Epidermal melanocyte (primary cell): ENCODE results near the gene SDHAF4.
"Not testable (repeated sequence)": the region's sequence is repeated elsewhere in the genome, so short reads cannot be mapped to it uniquely, and the experiment has no call there.

Experiments
- DNase-seq: peaks from one replicate; pipeline ENCODE4 v3.0.0; 2011; ENCODE audit warnings: low spot score; ENCODE audit not compliant: insufficient read length

SDHAF4 gene

DNA sequence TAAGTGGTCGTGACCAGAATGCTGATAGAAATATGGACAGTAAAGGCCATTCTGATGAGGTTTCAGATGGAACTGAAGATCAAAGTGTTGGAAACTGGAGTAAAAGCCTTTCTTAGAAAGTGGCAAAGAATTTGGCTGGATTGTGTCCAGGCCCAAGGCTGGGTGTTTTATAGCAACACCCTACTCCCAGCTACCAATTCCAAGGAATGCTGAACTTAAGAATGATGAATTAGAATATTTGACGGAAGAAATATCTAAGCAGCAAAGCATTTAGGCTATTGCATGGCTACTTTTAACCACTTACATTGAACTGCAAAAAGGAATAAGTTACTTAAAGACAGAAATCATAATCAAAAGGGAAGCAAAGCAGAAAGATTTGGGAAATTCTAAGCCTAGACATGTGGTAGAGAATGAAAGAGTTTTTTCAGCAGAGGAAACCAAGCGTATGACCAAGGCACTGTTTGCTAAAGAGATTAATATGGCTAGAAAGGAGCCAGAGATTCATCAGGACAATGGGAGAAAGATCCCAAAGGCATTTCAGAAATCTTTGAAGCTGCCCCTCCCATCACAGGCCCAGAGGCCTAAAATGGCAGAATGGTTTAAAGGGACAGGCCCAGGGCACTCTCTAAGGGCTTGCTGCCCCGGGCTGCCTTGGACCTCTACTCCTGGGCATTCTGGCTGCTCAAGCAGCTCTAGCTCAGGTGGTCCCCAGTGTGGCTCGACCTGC is 25.8 kb downstream of the SDHAF4 start:
- no peak for DNase-seq

DNA sequence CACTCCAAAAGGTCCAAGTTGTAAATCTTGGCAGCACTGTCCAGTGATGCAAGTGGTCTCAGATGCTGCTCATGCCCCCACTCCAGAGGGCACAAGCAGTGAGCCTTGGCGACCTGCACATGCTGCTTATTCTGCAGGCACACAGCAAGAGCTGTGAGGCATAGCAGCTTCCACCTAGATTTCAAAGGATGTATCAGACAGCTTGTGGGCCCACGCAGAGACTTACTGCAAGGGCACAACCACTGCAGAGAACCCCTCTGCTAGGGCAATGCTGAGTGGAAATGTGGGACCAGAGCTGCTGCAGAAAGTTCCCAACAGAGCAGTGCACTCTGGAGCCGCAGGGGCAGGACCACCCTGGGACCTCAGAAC is 26.4 kb downstream of the SDHAF4 start:
- no peak for DNase-seq

DNA sequence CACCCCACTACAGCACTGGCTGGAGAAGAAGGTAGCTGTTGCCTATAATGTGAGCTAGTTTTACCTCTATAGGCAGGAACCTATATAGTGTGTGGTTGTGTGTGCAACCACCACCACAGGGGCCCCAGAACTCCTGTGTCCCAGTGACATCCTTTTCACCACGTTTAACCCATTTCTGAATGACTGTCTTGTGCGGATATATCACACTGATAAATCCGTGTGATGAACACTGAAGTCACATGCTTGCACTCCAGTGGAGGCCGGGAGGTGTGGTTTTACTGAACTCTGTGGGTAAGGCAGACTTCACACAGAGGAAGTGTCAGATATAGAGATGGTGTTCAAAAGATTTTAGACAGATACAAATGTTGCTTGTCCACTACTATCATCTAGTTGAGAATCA is 32.5 kb downstream of the SDHAF4 start:
- no peak for DNase-seq

DNA sequence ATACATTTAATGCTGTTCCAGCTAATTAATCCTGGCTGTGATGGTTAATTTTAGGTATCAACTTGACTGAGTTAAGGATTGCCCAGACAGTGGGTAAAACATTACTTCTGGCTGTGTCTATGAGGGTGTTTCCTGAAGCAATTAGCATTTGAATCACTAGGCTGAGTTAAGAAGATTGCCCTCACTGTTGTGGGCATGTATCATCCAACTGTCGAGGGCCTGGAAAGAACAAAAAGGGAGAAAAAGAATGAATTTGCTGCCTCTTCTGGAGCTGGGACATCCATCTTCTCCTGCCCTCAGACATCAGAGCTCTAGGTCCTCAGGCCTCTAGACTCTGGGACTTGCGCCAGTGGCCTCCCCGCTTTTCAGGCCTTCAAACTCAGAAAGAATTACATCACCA is 34.3 kb downstream of the SDHAF4 start:
- no peak for DNase-seq

DNA sequence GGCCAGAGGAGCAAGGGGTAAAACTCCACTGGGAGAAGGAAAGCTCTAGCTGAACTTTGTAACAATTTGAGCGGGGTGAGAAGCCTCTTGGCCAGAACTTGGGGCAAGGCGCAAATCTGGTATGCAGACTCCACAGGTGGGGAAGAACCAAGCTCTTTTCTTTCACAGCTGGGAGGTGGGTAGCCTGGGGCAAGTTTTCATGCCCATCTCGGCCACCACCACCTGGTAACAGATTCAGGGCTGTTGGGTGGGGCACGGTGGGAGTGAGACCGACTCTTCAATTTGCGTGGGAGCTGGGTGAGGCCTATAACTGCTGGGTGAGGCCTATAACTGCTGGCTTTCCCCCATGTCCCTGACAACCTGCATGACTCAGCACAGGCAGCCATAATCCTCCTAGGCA is 37.5 kb downstream of the SDHAF4 start:
- DNase-seq = no peak

DNA sequence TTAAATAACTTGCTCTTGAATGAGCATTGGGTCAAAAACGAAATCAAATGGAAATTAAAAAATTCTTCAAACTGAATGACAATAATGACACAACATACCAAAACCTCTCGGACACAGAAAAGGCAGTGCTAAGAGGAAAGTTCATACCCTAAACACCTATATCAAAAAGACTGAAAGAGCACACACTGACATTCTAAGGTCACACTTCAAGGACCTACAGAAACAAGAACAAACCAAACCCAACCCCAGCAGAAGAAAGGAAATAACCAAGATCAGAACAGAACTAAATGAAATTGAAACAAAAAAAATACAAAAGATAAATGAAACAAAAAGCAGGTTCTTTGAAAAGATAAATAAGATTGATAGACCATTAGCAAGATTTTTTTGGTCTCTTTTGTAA is 40.6 kb downstream of the SDHAF4 start:
- DNase-seq = not testable (repeated sequence)

DNA sequence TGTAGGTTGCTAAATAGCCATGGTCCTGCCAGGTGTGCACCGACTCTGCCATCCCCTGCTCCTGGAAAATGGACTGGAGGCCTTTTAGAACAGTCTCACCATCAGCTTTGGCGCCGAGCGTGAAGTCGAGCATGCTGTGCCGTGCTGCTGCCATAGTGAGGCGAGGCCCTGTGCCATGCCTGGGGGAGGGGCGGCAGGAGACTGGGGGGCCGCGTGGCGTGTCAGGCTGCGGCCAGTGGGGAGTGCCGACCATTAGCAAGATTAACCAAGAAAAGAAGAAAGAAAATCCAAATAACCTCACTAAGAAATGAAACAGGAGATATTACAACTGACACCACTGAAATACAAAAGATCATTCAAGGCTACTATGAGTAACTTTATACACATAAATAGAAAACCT is 42.5 kb downstream of the SDHAF4 start:
- not testable (repeated sequence) for DNase-seq

DNA sequence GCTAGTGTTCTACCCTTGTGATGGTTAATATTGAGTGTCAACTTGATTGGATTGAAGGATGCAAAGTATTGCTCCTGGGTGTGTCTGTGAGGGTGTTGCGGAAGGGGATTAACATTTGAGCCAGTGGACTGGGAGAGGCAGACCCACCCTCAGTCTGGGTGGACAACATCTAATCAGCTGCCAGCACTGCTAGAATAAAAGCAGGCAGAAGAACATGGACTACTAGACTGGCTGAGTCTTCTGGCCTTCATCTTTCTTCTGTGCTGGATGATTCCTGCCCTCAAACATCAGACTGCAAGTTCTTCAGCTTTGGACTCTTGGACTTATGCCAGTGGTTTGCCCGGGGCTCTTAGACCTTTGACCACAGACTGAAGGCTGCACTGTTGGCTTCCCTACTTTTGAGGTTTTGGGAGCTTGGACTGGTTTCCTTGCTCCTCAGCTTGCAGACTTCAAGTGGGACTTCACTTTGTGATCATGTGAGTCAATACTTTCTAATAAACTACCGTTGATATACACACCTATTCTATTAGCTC is 50.1 kb downstream of the SDHAF4 start:
- no peak for DNase-seq

DNA sequence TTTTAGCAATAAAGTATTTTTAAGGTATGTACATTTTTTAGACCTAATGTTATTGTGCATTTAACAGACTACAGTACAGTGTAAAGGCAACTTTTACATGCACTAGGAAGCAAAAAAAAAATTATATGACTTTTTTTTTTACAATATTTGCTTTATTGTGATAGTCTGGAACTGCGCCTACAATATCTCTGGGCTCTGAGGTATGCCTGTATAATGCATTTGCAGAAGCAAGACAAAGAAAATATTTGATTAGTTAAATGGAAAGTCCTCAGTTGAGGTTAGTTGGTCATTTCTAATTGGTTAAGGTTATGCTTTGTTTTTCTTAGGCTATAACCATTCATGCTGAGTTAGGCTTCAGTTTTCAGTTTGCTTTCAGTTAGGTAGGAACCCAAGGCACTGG is 54.0 kb downstream of the SDHAF4 start:
- DNase-seq = no peak

DNA sequence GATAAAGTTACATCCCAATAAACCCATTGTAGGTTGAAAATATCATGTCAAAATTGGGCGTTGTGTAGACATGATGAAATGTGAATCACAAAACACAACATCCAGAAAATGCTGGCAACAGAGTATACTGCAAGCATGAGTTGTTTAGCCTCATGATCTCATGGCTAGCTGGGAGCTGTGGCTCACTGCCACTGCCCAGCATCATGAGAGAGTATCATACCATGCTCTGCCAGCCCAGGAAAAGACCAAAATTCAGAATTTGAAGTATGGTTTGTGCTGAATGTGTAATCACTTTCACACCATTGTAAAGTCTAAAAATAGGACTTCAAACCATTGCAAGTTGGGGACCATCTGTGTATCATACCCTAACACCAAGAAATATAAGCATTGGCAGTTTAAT is 55.7 kb downstream of the SDHAF4 start:
- no peak for DNase-seq

DNA sequence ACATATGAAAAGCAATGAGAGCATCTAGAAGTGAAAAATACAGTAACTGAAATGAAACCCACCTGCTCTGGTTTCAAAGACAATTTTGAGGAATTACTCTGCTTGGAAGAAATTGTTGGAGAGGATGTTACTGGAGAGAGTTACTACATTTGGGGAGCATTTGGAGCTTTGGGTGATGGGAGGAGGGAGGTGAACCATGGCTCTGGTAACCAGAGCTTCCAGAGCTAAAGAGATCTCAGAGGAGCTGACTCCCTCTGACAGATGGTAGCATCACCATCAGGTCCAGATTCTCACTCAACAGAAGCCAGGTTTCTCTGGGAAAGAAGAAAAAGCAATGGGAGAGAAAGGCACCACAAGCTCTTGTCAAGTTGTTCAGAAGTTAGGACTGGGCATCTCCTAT is 58.7 kb downstream of the SDHAF4 start:
- no peak for DNase-seq

DNA sequence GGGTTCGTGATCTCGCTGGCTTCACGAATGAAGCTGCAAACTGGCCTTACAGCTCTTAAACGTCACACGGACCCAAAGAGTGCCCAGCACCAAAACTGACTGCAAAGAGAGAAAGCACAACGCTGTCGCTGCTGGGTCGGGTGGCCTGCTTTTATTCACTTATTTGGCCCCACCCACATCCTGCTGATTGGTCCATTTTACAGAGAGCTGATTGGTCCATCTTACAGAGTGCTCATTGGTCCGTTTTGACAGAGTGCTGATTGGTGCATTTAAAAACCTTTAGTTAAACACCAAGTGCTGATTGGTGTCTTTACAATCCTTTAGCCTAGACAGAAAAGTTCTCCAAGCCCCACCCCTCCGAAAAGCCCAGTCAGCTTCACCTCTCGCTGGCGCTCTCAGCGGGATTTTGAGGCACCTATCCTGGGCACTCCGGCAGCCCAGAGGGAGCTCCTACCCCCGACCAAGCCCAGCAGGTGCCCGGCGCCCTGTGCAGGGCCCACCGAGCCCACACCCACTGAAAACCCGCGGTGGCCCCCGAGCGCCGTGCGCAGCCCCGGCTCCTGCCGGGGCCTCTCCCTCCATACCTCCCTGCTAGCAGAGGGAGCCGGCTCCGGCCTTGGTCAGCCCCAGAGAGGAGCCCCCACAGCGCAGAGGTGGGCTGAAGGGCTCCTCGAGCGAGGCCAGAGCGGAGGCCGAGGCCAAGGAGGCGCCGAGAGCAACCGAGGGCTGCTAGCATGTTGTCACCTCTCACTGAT is 60.9 kb downstream of the SDHAF4 start:
- DNase-seq = no peak

DNA sequence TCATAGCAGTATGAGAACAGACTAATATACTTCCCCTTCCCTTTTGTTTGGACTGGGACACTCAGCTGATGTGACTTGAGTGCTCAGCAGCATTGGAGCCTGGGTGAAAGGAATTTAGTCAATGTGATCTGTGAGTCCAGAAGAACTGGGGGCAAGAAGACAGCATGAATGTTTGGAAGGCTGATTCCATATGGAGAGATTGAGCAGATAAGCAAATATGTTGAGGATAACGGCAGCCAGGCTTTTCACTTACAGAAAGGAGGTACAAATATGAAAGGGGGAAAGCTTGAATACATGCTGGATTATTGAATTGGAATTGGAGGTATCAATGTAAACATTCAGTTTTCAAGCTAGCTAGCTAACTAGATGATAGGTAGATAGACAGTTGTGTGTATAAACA is 63.2 kb downstream of the SDHAF4 start:
- DNase-seq = no peak

DNA sequence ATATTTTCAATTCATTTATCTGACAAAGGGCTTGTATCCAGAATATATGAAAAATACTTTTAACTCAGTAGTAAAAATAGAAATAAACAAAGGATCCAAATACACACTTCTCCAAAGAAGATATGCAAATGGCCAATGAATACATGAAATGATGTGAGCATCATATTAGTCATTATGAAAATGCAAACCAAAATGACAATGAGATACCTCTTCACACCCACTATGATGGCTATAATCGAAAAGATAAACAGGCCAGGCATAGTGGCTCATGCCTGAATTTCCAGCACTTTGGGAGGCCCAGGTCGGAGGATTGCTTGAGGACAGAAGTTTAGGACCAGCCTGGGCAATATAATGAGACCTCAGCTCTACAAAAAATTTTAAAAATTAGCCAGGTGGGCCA is 67.1 kb downstream of the SDHAF4 start:
- no peak for DNase-seq

DNA sequence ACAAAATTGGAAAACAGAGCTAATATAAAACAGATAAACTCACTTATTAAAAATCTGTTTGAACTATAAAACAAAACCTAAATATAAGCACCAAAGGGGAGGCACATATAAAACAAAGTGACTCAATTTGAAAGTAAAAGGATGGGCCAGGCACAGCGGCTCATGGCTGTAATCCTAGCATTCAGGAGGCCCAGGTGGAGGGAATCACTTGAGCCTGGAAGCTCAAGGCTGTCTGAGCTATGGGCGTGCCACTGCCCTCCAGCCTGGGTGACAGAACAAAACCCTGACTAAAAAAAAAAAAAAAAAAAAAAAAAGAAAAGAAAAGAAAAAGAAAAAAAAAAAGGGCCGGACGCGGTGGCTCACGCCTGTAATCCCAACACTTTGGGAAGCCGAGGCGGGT is 69.9 kb downstream of the SDHAF4 start:
- DNase-seq = no peak

DNA sequence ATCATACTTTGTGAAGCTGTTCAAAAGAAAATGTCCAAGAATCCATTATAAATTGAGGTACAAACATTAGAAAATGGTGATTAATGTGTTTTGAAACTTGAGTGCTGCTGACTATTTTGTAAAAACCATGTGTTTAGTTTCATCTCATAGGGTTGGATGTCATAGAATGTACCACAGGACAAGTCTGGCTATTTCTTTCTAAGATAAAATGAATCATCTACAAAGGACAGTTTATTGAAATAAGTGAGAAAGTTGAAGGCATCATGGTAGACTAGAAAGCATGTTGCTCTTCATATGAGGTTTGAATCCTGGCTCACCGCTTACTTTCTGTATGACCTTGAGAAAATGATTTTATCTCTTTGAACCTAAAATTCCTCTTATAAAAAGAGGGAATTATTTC is 71.7 kb downstream of the SDHAF4 start:
- no peak for DNase-seq
